GM18526 (cell line): ENCODE results near the gene CLDN15.

Experiments used
- POLR2A ChIP-seq: IDR thresholded peaks from 3 replicates; pipeline ENCODE4 v1.6.1; 2011; ENCODE audit not compliant: insufficient read length; ENCODE audit errors: extremely low read depth

CLDN15 gene

DNA sequence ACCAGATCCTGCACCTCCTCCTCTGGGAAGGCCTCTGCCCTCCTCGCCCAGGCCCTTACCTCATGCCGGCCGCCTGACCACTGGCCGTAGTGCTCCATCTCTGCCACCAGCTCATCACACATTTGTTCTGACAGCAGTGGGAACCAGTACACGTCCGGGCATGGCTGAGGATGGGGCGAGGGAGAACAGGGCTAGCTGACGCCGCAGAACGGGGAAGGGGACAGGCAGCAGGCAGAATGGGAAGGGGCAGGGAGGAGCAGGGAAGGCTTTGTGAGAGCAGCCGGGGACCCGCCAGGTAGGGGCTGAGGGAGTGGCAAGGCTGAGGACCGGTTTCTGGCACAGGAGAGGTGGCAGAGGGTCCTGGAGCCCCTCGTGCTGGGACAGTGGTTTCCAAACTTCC lies 28.8 kb downstream of the CLDN15 start:
- TF ChIP-seq POLR2A, result no peak

DNA sequence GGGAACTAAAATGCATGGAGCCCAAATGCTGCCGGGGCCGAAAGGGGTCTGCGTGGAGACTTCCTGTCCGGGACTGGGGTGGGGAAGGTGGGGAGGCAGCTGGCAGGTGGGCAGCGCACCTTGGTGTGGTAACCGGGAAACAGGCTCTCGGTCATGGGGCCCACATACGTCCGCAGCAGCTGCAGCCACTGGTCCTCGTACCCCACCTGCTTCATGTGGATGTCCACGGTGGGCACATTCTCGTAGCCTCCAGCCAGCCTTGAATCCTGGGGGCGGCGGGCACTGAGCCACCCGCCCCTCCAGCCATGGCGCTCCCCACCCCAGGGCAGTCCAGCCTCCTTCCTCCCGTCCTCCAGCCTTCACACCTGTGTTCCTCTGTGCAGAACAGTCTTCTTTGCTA lies 30.1 kb downstream of the CLDN15 start:
- TF ChIP-seq POLR2A, result no peak

DNA sequence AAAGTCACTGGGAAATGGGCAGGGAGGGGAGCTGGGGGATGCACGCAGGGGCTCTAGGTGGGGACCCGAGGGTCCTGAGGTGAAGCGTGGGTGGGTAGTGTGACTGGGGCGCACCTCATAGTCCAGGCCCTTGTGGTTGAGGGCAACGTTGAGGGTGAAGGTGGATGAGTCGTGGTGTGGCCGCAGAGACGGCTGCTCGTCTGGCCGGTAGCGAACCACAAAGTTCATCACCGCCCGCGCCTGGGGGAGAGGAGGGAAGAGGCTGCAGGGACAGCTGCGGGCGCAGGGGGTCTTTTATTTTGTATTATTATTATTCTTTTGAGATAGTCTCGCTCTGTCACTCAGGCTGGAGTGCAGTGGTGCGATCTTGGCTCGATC lies 30.9 kb downstream of the CLDN15 start:
- TF ChIP-seq POLR2A, result no peak

DNA sequence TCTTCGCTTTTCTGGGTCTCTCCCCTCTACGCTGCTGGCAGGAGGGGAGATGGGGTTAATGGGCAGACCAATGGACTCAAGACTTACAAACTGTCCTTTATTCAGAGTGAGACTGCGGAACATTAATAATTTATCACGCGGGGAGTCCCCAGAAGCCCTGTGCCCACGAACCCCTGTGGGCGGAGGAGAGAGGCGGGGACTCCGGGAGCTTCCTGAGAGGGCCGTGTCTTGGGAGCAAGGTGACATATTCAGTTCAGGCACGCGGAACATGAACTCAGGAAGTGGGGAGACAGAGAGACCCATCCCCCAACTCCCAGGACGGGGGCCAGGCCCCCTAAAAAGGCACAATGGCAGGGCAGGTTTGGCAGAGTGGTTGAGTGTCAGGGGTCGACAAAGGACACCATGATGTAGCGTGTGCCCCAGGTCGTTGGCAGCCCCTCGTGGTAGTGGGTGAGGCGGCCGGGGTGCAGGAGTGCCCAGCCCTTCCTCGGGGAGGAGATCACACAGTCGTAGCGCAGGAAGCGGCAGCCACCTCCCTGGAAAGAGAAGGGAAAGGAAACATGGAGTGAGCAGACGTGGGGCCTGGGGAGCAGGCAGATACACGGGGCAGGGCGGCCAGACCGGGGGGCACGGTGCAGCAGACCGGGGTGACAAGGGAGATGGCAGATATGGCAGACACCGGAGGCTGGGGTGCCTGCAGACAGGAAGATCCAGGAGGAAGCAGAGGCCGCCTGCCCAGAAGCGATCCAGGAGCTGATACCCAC lies 31.5 kb downstream of the CLDN15 start:
- no peak for TF ChIP-seq POLR2A

DNA sequence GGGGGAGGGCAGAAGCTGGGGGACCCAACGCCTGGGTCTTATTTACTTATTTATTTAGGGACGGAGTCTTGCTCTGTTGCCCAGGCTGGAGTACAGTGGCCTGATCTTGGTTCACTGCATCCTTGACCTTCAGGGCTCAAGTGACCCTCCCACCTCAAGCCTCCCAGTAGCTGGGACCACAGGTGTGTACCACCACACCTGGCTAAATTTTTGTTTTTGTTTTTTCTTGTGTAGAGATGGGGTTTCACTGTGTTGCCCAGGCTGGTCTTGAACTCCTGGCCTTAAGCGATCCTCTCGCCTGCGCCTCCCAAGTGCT lies 35.0 kb downstream of the CLDN15 start:
- TF ChIP-seq POLR2A, result no peak

DNA sequence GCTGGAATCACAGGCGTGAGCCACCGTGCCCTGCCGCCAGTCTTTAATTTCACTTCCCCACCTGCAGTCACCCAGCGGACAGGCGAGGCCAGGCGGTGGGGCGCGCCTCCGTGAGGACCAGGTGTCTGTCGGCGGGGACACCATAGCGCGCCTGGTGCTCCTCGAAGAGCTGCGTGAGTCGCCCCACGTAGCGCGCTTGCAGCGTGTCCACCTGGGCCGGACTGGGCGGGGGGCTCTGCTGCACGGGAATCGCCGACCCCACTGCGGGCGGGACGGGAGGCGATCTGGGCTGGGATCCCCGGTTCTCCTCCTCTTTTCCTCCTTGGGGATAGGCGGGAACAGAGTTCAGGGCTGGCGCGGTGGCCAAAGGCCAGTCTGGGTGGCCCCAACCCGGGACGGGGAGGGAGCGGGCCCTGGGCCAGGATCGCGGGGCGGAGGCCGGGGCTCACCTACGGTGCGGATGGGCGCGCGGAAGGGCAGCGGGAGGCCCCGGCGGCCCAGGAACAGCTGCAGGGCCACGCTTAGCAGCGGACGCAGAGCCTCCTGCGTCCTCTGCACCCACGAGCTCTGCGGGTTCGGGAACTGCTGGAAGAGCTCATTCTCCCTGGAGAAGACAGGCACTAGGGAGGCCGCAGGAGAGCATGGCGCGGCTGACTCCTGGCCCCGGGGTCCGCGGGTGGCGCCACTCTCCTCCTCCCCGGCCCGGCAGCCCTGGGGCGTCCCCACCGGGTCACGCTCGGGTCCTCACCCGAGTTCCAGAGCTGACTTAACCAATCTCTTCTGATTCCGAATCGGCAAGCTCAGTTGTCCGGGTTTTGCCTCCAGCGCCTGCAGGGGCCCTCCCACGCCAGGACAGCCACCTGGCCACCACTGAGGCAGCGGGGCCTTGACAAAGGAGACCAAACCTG lies 35.7 kb downstream of the CLDN15 start:
- TF ChIP-seq POLR2A, result no peak

DNA sequence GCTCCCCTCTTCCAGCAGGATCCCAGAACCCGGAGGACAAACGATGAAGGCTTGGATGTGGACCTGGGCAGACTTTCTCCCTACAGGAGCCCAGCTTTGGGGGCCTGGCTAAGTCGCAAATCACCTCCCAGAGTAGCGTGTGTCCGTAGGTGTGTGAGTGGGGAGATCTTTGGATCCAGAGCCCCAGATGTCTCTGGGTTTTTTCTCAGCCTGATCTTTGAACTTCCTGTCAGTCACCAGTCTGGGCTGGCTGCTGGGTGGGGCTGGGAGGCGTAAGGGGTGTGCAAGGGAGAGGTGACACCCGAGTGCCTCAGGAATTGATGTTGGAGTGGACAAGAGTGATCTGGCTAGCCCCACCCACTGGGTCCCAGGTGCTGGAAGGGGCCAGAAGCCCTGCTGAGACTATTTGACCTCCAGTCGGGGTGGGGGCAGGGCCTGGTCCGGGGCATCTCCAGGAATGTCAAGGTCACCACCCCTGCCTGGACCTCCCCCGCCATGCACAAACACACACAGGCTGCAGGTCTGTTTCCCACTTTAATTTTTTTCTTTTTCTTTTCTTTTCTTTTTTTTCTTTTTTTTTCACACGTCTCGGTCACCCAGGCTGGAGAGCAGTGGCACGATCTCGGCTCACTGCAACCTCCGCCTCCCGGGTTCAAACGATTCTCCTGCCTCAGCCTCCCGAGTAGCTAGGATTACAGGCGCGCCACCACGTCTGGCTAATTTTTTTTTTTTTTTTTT lies 36.6 kb downstream of the CLDN15 start, which contains the start of gene MOGAT3:
TSS of gene MOGAT3 (minus strand) at position 175 of the 738 bp plus-strand sequence. CDS start 182 bp downstream, outside the sequence.
- no peak for TF ChIP-seq POLR2A

DNA sequence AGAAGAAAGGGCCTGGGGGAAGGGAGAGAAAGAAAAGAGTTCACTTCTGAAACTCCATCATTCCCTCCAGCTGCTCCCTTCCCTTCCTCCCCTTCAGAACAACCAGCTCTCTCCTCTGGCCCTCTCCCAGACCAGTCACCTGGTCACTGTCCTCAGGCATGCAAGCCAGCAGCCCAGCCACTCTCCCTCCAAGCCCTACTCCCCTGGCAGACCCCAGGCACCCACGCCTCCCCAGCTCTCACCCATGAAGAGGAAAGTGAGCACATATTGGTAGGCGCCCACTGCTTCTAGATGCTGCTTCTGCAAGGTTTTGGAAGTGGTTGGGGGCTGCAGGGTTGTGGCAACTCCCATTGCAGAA lies 37.1 kb downstream of the CLDN15 start:
- no peak for TF ChIP-seq POLR2A

DNA sequence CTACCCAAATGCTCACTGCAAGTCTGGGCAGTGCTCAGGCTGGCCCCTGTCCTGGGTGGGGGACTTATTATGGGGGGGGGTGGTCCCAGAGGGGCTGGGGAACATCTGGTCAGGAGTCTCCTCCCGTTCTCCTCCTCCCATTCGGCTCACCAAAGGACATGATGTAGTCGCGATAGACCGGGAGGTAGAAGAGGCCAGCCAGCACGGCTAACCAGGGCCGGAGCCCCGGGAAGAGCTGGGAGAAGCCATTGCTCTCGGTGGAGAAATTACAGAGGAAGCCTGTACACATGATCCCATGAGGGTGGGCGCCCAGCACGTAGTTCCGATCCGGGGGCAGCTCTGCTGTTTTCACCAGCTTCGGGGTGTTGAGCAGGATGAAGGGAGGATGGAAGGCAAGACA lies 39.1 kb downstream of the CLDN15 start:
- TF ChIP-seq POLR2A, result no peak

DNA sequence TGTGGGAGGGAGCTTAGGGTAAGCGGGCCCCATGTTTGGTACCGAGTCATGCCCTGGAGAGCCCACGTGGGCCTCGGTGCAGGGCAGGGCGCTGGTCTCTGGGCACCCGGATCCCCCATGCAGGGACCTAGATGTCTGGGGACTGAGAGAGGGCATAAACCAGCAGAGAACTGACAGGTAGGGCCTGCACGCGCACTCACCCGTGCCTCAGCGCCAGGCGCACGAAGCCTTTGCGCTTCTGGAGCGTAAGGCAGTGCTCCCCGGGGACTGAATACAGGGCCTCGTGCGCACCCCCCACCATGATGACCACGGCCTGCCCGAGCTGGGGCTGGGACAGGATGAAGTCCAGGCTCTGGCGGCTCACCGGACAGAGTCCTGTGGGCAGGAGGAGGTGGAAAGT lies 39.6 kb downstream of the CLDN15 start:
- TF ChIP-seq POLR2A, result no peak

DNA sequence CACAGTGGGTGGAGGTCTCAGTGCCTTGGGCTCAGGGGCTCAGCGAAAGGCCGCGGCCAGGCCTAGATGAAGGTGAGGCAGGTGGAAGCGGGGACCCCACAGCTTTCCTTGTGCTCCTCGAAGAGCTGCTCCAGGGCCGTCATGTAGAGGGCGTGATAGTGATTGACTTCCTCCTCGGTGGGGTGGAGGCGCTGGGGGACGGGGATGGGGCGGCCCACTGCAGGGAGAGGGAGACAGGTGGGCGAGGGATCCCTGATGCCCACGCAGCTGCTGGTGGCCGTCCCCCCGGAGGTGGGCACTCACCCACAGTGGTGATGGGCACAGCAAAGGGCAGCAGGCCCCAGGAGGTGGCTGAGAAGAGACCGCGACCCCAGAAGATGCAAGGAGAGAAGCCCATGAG lies 41.7 kb downstream of the CLDN15 start:
- TF ChIP-seq POLR2A, result no peak

DNA sequence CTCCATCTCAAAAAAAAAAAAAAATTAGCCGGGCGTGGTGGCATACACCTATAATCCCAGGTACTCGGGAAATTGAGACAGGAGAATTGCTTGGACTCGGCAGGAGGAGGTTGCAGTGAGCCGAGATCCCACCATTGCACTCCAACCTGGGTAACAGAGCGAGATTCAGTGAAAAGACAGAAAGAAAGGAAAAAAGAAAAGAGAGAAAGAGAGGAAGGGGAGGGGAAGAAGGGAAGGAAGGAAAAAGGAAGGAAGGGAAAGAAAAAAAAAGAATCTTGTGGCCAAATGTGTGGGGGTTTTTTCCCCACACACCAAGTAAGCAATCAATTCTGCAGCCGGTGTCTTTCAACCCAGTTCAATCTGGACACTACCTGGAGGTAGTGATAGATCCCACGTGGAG lies 48.5 kb downstream of the CLDN15 start:
- TF ChIP-seq POLR2A, result no peak

DNA sequence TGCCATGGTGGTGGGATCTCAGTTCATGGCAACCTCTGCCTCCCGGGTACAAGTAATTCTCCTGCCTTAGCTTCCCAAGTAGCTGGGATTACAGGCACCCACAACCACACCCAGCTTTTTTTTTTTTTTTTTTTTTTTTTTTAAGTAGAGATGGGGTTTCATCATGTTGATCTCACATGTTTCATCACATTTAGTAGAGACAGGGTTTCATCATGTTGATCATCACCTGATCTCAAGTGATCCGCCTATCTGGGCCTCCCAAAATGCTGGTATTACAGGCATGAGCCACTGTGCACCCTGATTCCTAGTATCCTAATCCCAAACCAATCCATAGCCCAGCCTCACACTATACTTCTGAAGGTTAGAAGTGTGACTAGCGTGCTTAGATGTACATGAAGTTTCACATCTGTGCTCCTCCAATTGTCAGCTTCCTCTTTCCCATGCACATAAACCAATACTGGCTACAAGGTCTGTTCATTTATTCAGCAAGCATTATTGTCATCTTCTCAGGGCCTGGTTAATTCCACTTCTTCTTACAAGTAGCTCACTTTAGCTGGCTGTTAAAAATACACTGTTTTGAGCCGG lies 50.7 kb downstream of the CLDN15 start:
- no peak for TF ChIP-seq POLR2A

DNA sequence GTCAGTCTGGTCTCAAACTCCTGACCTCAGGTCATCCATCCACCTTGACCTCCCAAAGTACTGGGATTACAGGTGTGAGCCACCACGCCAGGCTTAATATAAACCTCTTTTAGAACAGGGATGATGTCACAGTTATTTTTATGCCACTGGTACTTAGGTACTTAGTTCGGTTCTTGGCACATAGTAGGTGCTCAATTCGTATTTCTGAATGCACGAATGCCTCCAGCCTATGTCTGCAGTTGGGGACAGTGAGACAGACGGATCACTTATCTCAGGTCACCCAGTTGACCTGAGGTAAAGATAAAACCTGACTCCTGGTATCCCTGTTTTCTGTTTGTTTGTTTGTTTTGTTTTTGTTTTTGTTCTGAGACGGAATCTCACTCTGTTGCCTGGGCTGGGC lies 51.4 kb downstream of the CLDN15 start:
- TF ChIP-seq POLR2A, result no peak

DNA sequence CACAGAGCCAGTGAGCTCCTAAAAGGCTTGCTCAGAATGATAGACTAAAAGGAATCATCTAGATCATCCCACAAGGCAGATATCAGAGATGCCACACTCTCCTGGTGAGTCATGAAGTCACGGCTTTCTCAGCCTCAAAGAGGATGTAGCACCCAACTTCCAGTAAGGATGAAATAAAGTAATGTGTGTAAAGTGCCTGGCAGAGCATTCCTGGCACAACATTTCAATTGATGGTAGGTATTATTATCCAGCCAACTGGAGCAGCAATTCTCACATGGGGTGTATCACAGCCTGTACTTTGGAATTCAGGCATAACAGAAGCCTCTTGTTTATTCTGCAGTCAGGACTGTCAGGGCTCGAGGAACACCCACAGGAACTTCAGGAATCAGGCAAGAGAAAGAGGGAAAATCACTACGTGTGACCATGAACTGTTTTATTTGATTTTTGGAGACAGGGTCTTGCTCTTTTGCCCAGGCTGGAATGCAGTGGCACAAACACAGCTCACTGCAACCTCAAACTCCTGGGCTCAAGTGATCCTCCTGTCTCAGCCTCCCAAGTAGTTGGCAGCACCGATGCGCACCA lies 52.3 kb downstream of the CLDN15 start:
- TF ChIP-seq POLR2A, result no peak
